ENCODE data around the gene RFC5.
A peak's percentile ranks its signal among the peaks of the same experiment; 100 is the strongest.
"Not testable (repeated sequence)": the region's sequence is repeated elsewhere in the genome, so short reads cannot be mapped to it uniquely, and the experiment has no call there.

RFC5 gene, protein sequence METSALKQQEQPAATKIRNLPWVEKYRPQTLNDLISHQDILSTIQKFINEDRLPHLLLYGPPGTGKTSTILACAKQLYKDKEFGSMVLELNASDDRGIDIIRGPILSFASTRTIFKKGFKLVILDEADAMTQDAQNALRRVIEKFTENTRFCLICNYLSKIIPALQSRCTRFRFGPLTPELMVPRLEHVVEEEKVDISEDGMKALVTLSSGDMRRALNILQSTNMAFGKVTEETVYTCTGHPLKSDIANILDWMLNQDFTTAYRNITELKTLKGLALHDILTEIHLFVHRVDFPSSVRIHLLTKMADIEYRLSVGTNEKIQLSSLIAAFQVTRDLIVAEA

DNA sequence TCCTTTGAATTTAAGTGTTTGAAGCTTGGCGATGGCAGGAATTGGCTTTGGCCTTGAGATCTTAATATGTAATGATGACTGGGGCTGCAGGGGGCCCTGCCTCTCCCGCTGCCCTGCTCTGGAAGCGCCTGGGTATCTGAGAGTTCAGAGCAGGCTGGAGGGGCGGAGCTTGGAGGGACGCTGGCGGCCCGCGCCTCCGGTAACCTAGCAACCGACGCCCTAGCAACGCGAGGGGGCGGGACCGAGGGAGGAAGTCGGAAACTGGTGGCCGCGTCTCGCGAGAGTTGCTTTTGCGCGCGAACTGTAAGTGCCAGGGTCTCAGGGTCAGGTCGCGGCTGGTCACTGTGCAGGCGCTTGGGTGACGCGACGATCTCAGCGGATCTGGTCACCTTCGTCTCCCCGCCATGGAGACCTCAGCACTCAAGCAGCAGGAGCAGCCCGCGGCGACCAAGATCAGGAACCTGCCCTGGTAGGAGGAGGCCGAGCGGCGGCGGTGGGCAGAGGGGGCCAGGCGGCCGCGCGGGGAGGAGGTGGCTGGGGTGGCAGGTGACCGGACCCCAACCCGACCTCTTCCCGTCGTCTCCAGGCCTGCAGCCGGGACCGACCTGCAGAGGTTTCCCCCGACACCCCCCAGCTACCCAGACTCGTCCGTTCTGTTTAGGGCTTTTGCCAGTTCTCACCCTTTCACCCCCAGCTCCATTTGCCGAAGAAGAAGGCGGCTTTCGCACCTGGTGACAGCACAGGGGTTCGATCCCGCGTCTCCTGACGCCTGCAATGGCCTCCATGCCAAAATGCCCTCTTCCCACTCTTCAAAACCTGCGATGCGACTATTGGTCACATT, at the start of gene RFC5:
RFC5 (plus strand) TSS at position 280 of the 841 bp plus-strand sequence; CDS start at position 405, 125 bp downstream.
- DNase-seq: peak; percentile 95

DNA sequence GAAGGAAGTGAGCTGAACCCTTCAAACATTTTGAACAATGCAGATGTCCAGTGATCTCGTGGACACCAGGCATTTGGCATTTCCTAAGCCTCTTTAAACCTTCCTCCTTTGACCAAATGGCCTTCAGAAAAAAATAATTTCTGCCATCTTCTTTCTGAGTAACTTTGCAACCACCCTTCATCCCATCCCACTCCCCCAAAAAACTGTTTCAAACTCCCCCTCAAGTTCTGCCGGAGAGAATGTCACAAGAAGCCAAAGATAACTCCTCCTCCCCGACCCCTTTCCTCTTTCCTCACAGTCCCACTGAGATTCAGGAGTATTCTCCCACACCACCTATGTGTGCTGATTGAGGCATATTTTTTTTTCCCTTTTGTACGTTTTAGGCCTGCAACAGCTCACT, 49.5 kb upstream of the RFC5 start:
- DNase-seq: no peak

DNA sequence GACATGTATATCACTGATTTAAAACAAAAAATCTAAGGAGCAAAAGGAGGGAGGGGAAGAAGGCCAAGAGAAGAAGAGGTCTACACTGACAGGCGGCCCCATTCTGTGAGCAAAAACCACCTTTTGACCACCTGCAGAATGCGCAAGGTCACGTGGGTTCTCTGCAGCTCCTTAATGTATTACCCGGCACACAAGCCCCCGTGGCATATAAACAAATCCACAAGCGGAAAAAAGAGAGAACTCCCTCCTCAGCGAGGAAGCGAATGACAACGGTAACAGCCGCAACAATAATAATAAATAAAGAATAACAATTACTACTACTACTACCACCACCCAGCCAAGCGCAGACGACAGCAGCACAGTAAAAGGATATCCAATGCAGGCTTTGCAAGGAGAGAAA, 49.0 kb upstream of the RFC5 start:
- DNase-seq: no peak

GRCh38 chr12:117968151-117968789, 48.2 kb upstream of the RFC5 start:
- no peak for DNase-seq

GRCh38 chr12:117968826-117969659, 47.5 kb upstream of the RFC5 start, which contains the start of gene KSR2:
Gene KSR2 (minus strand): TSS chr12:117968990. CDS start chr12:117968255, 735 bp downstream.
- DNase-seq: peak; percentile 53

DNA sequence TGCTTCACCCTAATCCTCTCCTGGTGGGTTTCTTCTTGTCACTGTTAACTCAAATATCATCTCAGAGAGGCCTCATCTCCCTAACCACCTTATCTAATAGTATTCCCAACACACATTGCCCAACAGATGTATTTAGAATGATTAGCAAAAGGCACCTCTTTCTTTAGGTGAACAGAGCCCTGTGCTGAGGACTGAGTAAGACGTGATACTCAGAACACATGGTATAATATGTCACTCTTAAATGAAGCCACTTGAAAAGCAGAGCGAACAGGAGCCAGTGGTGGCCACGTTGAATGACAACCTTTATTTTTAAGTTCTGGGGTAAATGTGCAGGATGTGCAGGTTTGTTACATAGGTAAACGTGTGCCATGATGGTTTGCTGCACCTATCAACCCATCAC, 46.2 kb upstream of the RFC5 start:
- no peak for DNase-seq

- no peak for DNase-seq
Observed at GRCh38 chr12:117972301-117972700, 44.2 kb upstream of the RFC5 start.

DNA sequence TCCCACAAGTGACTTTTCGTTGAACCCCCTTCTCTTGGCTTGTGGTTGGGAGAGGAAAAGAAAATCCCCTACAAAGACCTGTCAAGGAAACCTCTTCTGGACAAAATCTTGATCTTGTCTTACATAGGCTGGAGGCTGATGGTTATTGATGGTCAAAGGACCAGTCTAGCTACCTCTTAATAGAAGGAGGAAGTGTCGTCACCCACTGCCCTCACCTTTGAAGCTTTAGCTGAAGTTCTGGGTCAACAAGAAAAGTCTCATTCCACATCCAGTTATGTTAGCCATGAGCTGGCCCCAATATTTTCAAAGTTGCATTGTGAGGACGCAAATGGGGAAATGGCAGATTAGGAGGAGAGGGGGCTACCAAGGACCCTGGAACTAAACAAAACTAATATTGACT, 41.5 kb upstream of the RFC5 start:
- no peak for DNase-seq

GRCh38 chr12:117977373-117977772, 39.1 kb upstream of the RFC5 start:
- DNase-seq: no peak

GRCh38 chr12:117980616-117981015, 35.9 kb upstream of the RFC5 start:
- no peak for DNase-seq

DNA sequence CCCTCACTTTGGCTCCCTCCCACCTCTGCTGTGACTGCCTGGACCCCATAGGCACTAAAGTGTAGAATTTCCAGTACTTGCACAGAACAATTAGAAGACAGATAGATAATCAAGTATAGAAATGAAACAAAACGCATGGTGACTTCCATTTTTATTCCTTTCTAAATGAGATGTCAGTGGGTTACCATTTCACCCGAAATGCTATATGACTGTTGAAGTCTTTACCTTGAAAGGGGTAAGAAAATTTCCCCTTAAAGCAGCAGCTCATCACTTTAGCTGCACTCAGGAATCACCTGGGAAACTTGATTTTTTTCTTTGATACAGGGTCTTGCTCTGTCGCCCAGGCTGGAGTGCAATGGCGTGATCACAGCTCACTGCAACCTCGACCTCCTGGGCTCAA, 35.2 kb upstream of the RFC5 start:
- no peak for DNase-seq

DNA sequence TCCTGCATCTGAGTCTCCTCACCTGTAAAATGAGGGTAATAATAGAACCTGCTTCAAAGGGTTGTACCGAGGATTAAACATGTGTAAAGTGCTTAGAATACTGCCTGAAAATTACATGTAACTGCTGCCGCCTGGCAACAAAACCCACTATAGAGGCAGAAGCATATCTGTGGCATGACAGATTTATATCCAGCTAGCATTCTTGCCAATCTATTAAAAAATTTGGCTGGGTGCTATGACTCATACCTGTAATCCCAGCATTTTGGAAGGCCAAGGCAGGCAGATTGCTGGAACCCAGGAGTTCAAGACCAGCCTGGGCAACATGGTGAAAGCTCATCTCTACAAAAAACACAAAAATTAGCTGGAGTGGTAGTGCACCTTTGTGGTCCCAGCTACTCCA, 31.3 kb upstream of the RFC5 start:
- DNase-seq: no peak

DNA sequence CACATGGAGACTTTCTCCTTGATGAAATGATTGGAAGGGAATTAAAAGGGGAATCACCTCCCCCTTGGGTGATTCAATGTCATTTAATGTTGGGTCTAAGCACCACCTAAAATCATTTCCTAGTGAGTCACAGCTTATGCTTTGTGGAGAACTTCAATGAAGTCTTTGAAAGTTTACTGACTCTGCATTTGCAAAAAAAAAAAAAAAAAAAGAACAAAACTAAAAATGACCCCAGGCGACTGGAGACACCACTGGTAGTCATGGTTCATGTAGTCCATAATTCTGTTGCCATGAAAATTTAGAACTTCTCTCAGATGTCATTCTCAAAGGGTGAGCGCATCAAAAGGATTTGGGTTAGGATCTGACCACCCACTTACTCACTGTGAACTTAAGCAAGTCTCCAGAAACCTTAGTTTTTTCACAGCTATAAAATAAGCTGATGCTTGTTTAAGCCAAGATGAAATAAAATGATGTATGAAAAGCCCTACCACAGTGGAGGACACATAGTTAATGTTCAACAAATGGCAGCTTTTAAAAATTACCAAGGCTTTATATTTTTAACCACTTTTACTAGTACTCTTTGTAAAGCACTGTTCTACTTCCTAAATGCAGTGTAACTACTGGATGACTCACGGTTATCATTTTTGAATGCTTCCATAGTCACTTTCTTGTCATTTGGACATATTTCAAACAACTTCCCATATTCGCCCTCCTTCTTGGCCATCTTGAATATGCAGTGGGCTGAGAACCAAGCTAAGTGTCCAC, 29.6 kb upstream of the RFC5 start:
- DNase-seq: no peak

DNA sequence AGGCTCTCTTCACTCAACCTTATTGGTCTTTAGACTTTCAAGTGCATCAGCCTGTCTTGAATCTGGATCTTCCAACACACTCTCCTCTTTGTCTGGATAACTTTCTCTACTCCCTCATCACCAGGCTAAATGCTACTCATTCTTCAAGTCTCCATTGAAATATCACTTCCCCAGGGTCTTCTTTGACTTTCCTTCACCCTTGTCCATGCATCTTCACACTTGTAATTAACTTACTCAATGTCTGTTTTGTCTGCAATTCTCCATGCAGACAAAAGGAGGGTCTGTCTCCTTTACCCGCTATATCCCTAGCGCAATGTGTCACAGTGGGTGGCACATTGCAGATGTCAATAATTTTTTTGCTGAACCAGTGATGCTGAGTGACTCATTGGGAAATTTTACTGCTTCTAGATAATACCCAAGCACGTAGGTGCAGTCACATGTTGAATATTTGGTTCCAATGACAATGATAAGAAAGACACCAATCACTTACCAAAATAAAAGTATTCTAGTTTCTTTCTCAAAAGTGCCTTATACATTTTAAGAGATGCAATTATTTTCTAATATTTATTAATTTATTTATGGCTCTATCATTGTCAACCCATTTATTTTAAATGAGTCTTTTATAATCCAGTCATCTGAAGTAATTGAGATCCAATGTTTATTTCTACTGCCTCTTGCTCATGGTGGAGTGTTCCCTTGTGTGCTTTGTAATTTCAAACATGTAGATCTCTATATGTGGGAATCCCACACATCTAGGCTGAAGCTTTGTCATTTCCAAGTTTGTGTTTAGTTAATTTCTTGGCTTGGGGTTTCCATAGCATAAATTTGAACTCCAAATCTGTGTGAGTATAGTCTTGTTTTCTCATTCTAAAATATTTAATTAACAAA, 21.7 kb upstream of the RFC5 start:
- DNase-seq: no peak

- DNase-seq: no peak
Observed at GRCh38 chr12:117998719-117999118, 17.8 kb upstream of the RFC5 start.

DNA sequence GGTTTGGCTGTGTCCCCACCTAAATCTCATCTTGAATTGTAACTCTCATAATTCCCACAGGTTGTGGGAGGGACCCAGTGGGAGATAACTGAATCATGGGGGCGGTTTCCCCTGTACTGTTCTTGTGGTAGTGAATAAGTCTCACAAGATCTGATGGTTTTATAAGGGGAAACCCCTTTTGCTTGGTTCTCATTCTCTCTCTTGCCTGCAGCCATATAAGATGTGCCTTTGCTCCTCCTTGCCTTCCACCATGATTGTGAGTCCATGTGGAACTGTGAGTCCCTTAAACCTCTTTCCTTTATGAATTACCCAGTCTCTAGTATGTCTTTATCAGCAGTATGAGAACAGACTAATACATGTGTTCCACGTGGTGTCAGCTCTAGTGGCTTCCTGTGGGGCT, 16.7 kb upstream of the RFC5 start:
- DNase-seq: not testable (repeated sequence)

GRCh38 chr12:118010903-118011302, 5.6 kb upstream of the RFC5 start:
- DNase-seq: no peak

DNA sequence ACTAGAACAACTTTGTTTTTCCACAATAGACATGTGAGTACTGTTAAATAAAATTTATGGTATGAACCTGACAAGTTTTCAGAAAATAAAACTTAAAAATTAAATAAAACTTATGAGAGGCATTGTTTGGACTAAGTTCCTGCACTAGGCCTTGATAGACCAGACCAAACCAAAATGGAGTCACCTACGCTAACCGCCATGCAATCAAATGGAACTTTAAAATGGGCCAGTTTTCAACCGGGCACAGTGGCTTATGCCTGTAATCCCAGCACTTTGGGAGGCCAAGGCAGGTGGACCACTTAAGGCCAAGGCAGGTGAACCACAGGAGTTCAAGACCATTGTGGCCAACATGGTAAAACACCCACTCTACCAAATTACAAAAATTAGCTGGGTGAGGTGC, 5.1 kb upstream of the RFC5 start:
- DNase-seq: no peak

DNA sequence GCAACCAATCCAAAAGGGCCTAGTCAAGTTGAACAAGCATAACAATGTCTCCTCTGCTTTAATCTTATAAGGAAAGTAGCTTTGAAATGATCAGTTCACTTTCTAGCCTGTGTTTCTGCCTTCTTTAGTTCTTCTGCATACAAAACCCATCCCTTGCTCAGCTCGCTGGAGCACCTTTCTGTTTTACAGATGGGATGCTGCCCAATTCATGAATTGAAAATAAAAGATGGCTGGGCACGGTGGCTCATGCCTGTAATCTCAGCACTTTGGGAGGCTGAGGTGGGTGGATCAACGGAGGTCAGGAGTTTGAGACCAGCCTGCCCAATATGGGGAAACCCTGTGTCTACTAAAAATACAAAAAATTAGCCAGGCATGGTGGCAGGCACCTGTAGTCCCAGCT, 4.5 kb upstream of the RFC5 start:
- no peak for DNase-seq

DNA sequence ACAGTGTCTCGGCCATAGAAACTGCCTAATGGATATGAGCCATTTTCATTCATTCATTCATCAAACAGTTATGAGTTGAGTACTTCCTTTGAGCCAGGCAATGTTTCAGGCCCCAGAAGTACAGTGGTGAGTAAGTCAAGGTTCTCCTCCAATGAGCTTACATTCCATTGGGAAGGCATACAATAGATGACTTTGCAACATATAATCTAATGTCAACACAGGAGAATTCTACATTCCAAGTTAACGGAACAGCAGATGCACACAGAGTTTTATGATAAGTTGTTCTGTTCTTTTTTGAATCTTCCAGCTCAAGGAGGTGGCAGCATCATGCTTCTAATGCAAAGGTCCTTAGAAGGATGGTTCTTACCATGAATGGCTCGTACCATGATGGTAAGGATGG, 3.2 kb upstream of the RFC5 start:
- no peak for DNase-seq

GRCh38 chr12:118015306-118015705, 1.2 kb upstream of the RFC5 start:
- no peak for DNase-seq

All from midbrain (tissue), 1 donor.